Duodenal mucosa (tissue), 2 donors: ENCODE results near the gene IRF7.

Experiments
- H3K27ac ChIP-seq: one replicate; pipeline ENCODE4 v1.7.0; 2013; ENCODE audit warnings: low read depth, low read length
- H3K27me3 ChIP-seq, 2 donors: one replicate each; pipeline ENCODE4 v1.7.0; 2013; ENCODE audit warnings: low read length in 2 of 2, control low read depth in 1 of 2; ENCODE audit not compliant: insufficient read depth in 2 of 2, control insufficient read depth in 1 of 2
- H3K36me3 ChIP-seq, 2 donors: one replicate each; pipeline ENCODE4 v1.7.0; 2013; ENCODE audit warnings: low read length in 2 of 2, control low read depth in 1 of 2; ENCODE audit not compliant: insufficient read depth in 2 of 2, control insufficient read depth in 1 of 2
- H3K4me1 ChIP-seq, 2 donors: one replicate each; pipeline ENCODE4 v1.7.0; 2013; ENCODE audit warnings: low read length in 2 of 2, control low read depth in 1 of 2; ENCODE audit not compliant: insufficient read depth in 2 of 2, control insufficient read depth in 1 of 2
- H3K4me3 ChIP-seq, 2 donors: one replicate each; pipeline ENCODE4 v1.7.0; 2013; ENCODE audit warnings: low read length in 2 of 2, low read depth in 1 of 2
- H3K9ac ChIP-seq, 2 donors: one replicate each; pipeline ENCODE4 v1.7.0; 2013; ENCODE audit warnings: low read length in 2 of 2, low read depth in 1 of 2
- H3K9me3 ChIP-seq, 2 donors: one replicate each; pipeline ENCODE4 v1.7.0; 2013; ENCODE audit warnings: low read length in 2 of 2, control low read depth in 1 of 2; ENCODE audit not compliant: control insufficient read depth in 1 of 2

The IRF7 gene

DNA sequence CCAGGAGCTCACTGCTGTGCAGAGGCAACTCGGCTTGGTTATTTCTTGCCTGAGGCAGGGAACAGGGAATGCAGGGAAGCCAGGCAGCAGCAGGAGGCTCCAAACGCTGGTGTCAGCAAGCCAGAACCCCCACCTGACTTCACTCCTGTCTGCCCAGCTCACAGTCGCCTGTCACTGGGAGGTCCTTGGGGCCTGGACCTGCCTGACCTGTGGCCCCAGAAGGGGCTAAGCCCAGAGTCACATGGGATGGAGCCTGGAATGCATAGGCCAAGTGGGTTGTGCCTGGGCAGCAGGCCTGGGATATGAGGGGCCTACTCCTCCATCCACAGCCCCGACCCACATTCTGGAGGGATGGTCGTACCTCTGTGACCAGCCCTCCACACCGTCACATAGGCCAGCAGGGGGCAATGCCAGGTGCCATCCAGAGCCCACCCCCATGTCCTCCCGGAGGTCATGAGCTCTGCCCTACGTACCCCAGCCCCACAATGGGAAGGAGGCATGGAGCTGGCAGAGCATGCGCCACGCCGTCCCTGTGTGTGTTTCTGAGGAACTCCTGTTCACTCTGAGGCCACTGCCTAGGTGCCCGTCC is 49.7 kb downstream of the IRF7 start:
- no peak overlapping the region for H3K4me3 ChIP-seq
- no peak overlapping the region for H3K9ac ChIP-seq
- no peak overlapping the region for H3K27ac ChIP-seq
- H3K36me3 ChIP-seq = peaks cover 4 to 24% of the 10 kb centered on the region in 2 donors
- peaks cover 17 to 30% of the 10 kb centered on the region in 2 donors for H3K4me1 ChIP-seq
- H3K27me3 ChIP-seq = no peaks in the 10 kb centered on the region
- H3K9me3 ChIP-seq = no peaks in the 10 kb centered on the region

DNA sequence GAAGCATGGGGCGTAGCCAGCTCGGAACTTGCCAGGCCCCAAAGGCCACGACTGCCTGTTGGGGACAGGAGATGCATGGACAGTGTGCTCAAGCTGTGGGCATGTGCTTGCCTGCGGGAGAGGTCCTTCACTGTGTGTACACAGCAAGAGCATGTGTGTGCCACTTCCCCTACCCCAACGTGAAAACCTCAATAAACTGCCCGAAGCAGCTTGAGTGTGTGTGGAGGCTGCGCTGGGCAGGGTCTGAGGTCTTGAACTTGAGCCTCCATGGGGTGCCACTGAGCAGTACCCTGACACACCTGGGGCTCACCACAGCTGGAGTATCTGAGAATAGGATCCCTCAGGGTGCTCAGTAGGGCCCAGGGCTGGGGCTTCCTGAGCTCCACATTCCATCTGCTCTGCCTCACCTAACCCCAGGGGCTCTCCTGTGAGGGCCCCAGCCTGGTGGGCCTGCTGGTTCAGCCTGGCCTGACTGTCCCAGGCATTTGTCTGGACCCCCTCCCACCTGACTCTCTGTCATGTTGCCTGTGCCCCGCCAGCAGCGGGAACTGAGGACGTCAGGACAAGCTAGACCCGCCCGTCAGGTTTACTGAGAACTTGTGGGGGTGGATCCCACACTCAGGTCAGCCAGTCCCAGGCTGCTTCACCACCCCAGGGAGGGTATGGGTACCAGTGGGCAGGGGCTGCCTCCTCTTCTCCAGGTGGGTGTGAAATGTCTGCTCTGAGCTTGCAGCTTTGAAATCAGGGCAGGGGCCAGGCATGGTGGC is 51.8 kb downstream of the IRF7 start:
- Histone ChIP-seq H3K9me3 (no peaks in the 10 kb centered on the region), H3K27me3 (no peaks in the 10 kb centered on the region), H3K36me3 (peaks cover 4 to 24% of the 10 kb centered on the region in 2 donors), H3K4me1 (peaks cover 21 to 37% of the 10 kb centered on the region in 2 donors), H3K4me3 (no peak overlapping the region), H3K9ac (no peak overlapping the region), H3K27ac (no peak overlapping the region)

DNA sequence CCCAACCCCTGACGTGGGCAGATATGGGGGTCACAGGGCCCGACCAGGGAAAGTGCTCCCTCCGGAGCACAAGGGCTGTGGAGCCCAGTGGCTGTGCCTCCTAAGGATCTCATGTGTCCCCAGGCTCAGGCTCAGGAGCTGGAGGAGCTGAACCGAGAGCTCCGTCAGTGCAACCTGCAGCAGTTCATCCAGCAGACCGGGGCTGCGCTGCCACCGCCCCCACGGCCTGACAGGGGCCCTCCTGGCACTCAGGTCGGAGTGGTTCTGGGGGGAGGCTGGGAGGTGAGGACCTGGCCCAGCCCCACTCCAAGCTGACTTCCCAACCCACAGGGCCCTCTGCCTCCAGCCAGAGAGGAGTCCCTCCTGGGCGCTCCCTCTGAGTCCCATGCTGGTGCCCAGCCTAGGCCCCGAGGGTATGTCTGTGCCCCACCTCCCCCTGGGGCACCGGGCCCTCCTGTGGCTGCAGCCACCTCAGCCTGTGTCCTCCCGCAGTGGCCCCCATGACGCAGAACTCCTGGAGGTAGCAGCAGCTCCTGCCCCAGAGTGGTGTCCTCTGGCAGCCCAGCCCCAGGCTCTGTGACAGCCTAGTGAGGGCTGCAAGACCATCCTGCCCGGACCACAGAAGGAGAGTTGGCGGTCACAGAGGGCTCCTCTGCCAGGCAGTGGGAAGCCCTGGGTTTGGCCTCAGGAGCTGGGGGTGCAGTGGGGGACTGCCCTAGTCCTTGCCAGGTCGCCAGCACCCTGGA is 52.5 kb downstream of the IRF7 start:
- Histone ChIP-seq H3K27ac (no peak overlapping the region), H3K9me3 (no peaks in the 10 kb centered on the region), H3K27me3 (no peaks in the 10 kb centered on the region), H3K4me3 (no peak overlapping the region), H3K4me1 (peaks cover 21 to 35% of the 10 kb centered on the region in 2 donors), H3K36me3 (peaks cover 4 to 24% of the 10 kb centered on the region in 2 donors), H3K9ac (no peak overlapping the region)
